Trophoblast cell (in vitro differentiated cells and primary cell): ENCODE results near the gene SNRK.

Experiments
- DNase-seq, 2 donors: peaks; one replicate each; pipeline ENCODE4 v3.0.0-alpha.2; 2016
- H2AFZ ChIP-seq: 2 replicates; pipeline ENCODE4 v1.6.1; 2013; ENCODE audit warnings: low read length, moderate library complexity, mild to moderate bottlenecking; ENCODE audit not compliant: insufficient read depth, poor library complexity
- H2AK5ac ChIP-seq: 2 replicates; pipeline ENCODE4 v1.6.1; 2013; ENCODE audit warnings: mild to moderate bottlenecking, low read length
- H2BK120ac ChIP-seq: 2 replicates; pipeline ENCODE4 v1.6.1; 2013; ENCODE audit warnings: low read length, mild to moderate bottlenecking, moderate library complexity; ENCODE audit not compliant: insufficient read depth, poor library complexity
- H2BK12ac ChIP-seq: 2 replicates; pipeline ENCODE4 v1.6.1; 2013; ENCODE audit warnings: mild to moderate bottlenecking, low read length, moderate library complexity
- H2BK5ac ChIP-seq: 2 replicates; pipeline ENCODE4 v1.6.1; 2013; ENCODE audit warnings: low read length, low read depth, moderate library complexity, mild to moderate bottlenecking; ENCODE audit not compliant: poor library complexity
- H3K14ac ChIP-seq: 2 replicates; pipeline ENCODE4 v1.6.1; 2013; ENCODE audit warnings: mild to moderate bottlenecking, low read length
- H3K18ac ChIP-seq: 2 replicates; pipeline ENCODE4 v1.6.1; 2013; ENCODE audit warnings: mild to moderate bottlenecking, low read length
- H3K23ac ChIP-seq: 2 replicates; pipeline ENCODE4 v1.6.1; 2013; ENCODE audit warnings: low read length
- H3K27ac ChIP-seq: 2 replicates; pipeline ENCODE4 v1.5.1; 2013; ENCODE audit warnings: low read depth, mild to moderate bottlenecking, inconsistent platforms, low read length, moderate library complexity
- H3K27me3 ChIP-seq: 2 replicates; pipeline ENCODE4 v1.6.1; 2013; ENCODE audit warnings: inconsistent platforms, mild to moderate bottlenecking, low read length, moderate library complexity; ENCODE audit not compliant: insufficient read depth
- H3K36me3 ChIP-seq, 2 experiments: 1 replicate in 1 of 2; 2 replicates in 1 of 2; pipeline ENCODE4 v1.6.1; 2013; ENCODE audit warnings: low read length in 2 of 2, mild to moderate bottlenecking in 2 of 2, moderate library complexity in 1 of 2; ENCODE audit not compliant: insufficient read depth in 2 of 2, control insufficient read depth in 1 of 2
- H3K4ac ChIP-seq: 2 replicates; pipeline ENCODE4 v1.6.1; 2013; ENCODE audit warnings: low read depth, mild to moderate bottlenecking, low read length, moderate library complexity
- H3K4me1 ChIP-seq, 2 experiments: 1 replicate in 1 of 2; 2 replicates in 1 of 2; pipeline ENCODE4 v1.6.1; 2013; ENCODE audit warnings: low read length in 2 of 2, mild to moderate bottlenecking in 2 of 2, moderate library complexity in 1 of 2; ENCODE audit not compliant: insufficient read depth in 2 of 2, control insufficient read depth in 1 of 2
- H3K4me2 ChIP-seq: 2 replicates; pipeline ENCODE4 v1.6.1; 2013; ENCODE audit warnings: inconsistent platforms, mild to moderate bottlenecking, low read length, moderate library complexity
- H3K4me3 ChIP-seq: 2 replicates; pipeline ENCODE4 v1.5.1; 2013; ENCODE audit warnings: mild to moderate bottlenecking, low read depth, low read length, inconsistent platforms
- H3K79me1 ChIP-seq: one replicate; pipeline ENCODE4 v1.6.1; 2013; ENCODE audit warnings: low read length
- H3K79me2 ChIP-seq: 2 replicates; pipeline ENCODE4 v1.6.1; 2013; ENCODE audit warnings: low read length, mild to moderate bottlenecking; ENCODE audit not compliant: control insufficient read depth, insufficient read depth, poor library complexity
- H3K9ac ChIP-seq: 2 replicates; pipeline ENCODE4 v1.6.1; 2013; ENCODE audit warnings: mild to moderate bottlenecking, low read length
- H3K9me3 ChIP-seq: 2 replicates; pipeline ENCODE4 v1.6.1; 2013; ENCODE audit warnings: low read depth, mild to moderate bottlenecking, control low read depth, inconsistent platforms, low read length; ENCODE audit not compliant: insufficient read depth
- H4K12ac ChIP-seq: 2 replicates; pipeline ENCODE4 v1.6.1; 2013; ENCODE audit warnings: low read depth, mild to moderate bottlenecking, low read length, moderate library complexity
- H4K8ac ChIP-seq: 2 replicates; pipeline ENCODE4 v1.6.1; 2013; ENCODE audit warnings: low read depth, mild to moderate bottlenecking, low read length, moderate library complexity
- H4K91ac ChIP-seq: one replicate; pipeline ENCODE4 v1.6.1; 2013; ENCODE audit warnings: low read depth, mild to moderate bottlenecking, low read length, moderate library complexity
- WGBS: extraction: QIAGEN DNeasy Blood & Tissue Kit; methylation state at CpG from one replicate; pipeline ENCODE4 v1.1.7; 2013; ENCODE audit warnings: missing lambda C conversion rate; ENCODE audit not compliant: insufficient read length, insufficient coverage; ENCODE audit errors: extremely low coverage; 5-methylcytosine and 5-hydroxymethylcytosine counted together

SNRK gene

DNA sequence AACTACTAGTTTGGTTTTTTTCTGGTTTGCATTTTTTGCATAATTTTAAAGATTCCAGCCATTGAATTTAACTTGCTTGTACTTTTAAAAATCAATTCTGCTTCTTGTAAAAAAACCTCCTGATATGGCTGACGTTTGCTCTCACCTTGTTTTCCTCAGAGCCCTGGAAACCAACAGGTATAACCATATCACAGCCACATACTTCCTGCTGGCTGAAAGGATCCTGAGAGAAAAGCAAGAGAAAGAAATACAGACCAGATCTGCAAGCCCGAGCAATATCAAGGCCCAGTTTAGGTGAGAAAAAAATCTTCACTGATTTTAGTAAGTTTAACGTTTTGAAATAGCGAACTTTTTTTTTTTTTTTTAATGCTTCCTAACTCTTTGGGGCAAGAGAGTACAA lies 56.8 kb downstream of the SNRK start:
- no CpG with 5 or more reads among the region's 4 CpGs for WGBS
- no peak overlapping the region for H3K9ac ChIP-seq
- no peak overlapping the region for H3K14ac ChIP-seq

GRCh38 chr3:43343815-43344214 lies 57.5 kb downstream of the SNRK start:
- Histone ChIP-seq H3K14ac (no peak overlapping the region), H3K4me3 (no peak overlapping the region), H3K79me2 (no peaks in the 10 kb centered on the region), H3K4me1 (no peaks in the 10 kb centered on the region), H4K91ac (no peak overlapping the region), H3K18ac (no peak overlapping the region), H2BK5ac (no peak overlapping the region), H2AK5ac (no peak overlapping the region), H3K4me2 (no peak overlapping the region), H3K23ac (no peak overlapping the region), H2BK120ac (no peak overlapping the region), H4K12ac (no peak overlapping the region), H3K27me3 (no peaks in the 10 kb centered on the region), H3K9me3 (no peaks in the 10 kb centered on the region), H4K8ac (no peak overlapping the region), H3K36me3 (peaks cover 21 to 32% of the 10 kb centered on the region in 2 experiments), H3K4ac (no peak overlapping the region), H3K27ac (no peak overlapping the region), H3K9ac (no peak overlapping the region), H3K79me1 (no peaks in the 10 kb centered on the region), H2BK12ac (no peak overlapping the region), H2AFZ (no peak overlapping the region)
- no peak for DNase-seq
- WGBS = no CpG with 5 or more reads among the region's 3 CpGs

More for the DNA sequence above, 56.8 kb downstream of the SNRK start:
- H3K27me3 ChIP-seq = no peaks in the 10 kb centered on the region
- no peak overlapping the region for H2BK12ac ChIP-seq
- no peak overlapping the region for H3K4ac ChIP-seq
- H2BK120ac ChIP-seq = no peak overlapping the region
- H4K8ac ChIP-seq = no peak overlapping the region
- no peak overlapping the region for H2BK5ac ChIP-seq
- no peaks in the 10 kb centered on the region for H3K4me1 ChIP-seq
- no peak overlapping the region for H2AFZ ChIP-seq
- H4K91ac ChIP-seq = no peak overlapping the region
- H3K23ac ChIP-seq = no peak overlapping the region
- H3K18ac ChIP-seq = no peak overlapping the region
- no peak for DNase-seq
- H2AK5ac ChIP-seq = no peak overlapping the region
- H4K12ac ChIP-seq = no peak overlapping the region
- no peaks in the 10 kb centered on the region for H3K79me2 ChIP-seq
- no peaks in the 10 kb centered on the region for H3K79me1 ChIP-seq
- H3K9me3 ChIP-seq = no peaks in the 10 kb centered on the region
- H3K36me3 ChIP-seq = peaks cover 17 to 28% of the 10 kb centered on the region in 2 experiments
- H3K4me2 ChIP-seq = no peak overlapping the region
- no peak overlapping the region for H3K4me3 ChIP-seq
- H3K27ac ChIP-seq = no peak overlapping the region

DNA sequence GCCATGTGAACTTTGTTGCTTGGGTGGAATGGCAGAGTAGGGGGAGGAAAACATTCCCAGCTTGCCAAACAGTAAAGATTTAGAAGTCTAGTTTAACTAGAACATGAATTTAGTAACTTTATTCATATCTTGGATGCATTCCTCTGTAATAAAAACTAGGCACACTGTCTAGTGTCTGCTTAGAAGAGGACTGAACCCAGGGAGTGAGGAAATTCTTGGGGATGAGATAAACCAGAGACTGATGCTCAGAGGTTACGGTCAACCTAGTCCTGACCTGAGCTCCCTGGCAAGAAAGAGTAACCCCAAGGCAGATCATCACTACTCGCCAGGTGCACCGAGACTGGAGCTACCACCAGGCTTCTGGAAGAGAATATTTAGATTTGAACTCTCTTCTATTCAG lies 58.2 kb downstream of the SNRK start:
- no peak for DNase-seq
- Histone ChIP-seq H3K4me2 (no peak overlapping the region), H4K8ac (no peak overlapping the region), H3K4me1 (no peaks in the 10 kb centered on the region), H2BK12ac (no peak overlapping the region), H2AK5ac (no peak overlapping the region), H3K4ac (no peak overlapping the region), H4K91ac (no peak overlapping the region), H3K79me1 (no peaks in the 10 kb centered on the region), H3K14ac (no peak overlapping the region), H3K4me3 (no peak overlapping the region), H2BK5ac (no peak overlapping the region), H4K12ac (no peak overlapping the region), H3K23ac (no peak overlapping the region), H3K9ac (no peak overlapping the region), H3K27ac (no peak overlapping the region), H3K79me2 (no peaks in the 10 kb centered on the region), H3K36me3 (peaks cover 22 to 34% of the 10 kb centered on the region in 2 experiments), H3K18ac (no peak overlapping the region), H2AFZ (no peak overlapping the region), H3K27me3 (no peaks in the 10 kb centered on the region), H3K9me3 (no peaks in the 10 kb centered on the region), H2BK120ac (no peak overlapping the region)
- no CpG with 5 or more reads among the region's 3 CpGs for WGBS

GRCh38 chr3:43345246-43345645 lies 58.9 kb downstream of the SNRK start:
- H2AFZ ChIP-seq = no peak overlapping the region

More at GRCh38 chr3:43345246-43345645, 58.9 kb downstream of the SNRK start:
- H3K18ac ChIP-seq = no peak overlapping the region
- H3K27ac ChIP-seq = no peak overlapping the region
- no peak overlapping the region for H3K4me2 ChIP-seq
- H3K4me3 ChIP-seq = no peak overlapping the region
- H2AK5ac ChIP-seq = no peak overlapping the region
- no peak overlapping the region for H2BK120ac ChIP-seq
- H2BK5ac ChIP-seq = no peak overlapping the region
- no peaks in the 10 kb centered on the region for H3K4me1 ChIP-seq
- H2BK12ac ChIP-seq = no peak overlapping the region
- H3K79me1 ChIP-seq = no peaks in the 10 kb centered on the region
- no peak overlapping the region for H3K4ac ChIP-seq
- no peak overlapping the region for H3K9ac ChIP-seq
- WGBS = no CpG with 5 or more reads among the region's 4 CpGs
- H3K27me3 ChIP-seq = no peaks in the 10 kb centered on the region
- no peak overlapping the region for H4K8ac ChIP-seq
- peaks cover 24 to 36% of the 10 kb centered on the region in 2 experiments for H3K36me3 ChIP-seq
- H3K14ac ChIP-seq = no peak overlapping the region
- no peaks in the 10 kb centered on the region for H3K79me2 ChIP-seq
- no peak for DNase-seq
- H3K23ac ChIP-seq = no peak overlapping the region
- H4K91ac ChIP-seq = no peak overlapping the region
- no peak overlapping the region for H4K12ac ChIP-seq
- no peaks in the 10 kb centered on the region for H3K9me3 ChIP-seq
